Activated gamma-delta T cell treated with anti-CD3 and anti-CD28 coated beads, Interleukin-2, amount 50 U/mL, for 16 hours (primary cell): ENCODE data around the gene DBNDD2.

Experiments used
- DNase-seq: peaks from one replicate; pipeline ENCODE4 v3.0.0-alpha.2; 2020; ENCODE audit warnings: low read depth

Gene DBNDD2, protein sequence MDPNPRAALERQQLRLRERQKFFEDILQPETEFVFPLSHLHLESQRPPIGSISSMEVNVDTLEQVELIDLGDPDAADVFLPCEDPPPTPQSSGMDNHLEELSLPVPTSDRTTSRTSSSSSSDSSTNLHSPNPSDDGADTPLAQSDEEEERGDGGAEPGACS

DNA sequence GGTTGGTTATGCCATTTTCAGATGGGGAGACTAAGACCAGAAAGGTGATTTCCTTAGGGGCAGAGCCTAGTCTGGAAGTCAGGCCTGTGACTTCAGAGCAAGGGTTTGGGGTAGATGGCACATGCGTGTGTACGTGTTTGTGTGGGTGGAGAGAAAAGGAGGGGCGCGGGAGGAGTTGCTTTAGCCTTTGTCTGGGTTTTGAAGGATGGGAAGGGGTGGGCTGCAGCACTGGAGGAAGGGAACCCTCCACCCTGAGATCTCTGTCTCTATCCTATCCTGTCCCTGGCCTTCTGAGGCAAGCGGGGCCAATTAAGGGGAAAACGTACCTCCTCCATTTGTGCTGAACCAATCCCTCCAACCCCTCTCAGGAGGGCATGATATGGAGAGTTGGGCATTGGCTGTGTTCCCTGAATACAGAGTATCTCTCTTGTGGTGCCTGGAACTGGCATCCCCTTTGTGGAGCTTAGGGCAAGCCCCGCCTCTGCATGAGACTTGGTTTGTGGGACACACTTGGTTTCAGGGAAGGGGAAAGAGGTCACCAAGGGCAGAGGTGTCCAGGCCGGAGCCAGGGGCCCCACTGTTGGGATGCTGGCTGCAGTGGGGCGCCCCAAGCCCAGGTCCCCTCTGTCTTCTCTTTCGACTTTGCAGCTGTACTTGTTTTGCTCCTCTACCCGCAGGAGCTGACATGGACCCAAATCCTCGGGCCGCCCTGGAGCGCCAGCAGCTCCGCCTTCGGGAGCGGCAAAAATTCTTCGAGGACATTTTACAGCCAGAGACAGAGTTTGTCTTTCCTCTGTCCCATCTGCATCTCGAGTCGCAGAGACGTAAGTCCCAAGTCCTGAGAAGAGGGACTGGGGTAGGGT lies at the start of gene DBNDD2:
DBNDD2 (plus strand) TSS at position 507 of the 863 bp plus-strand sequence; CDS start at position 686, 179 bp downstream.
- no peak for DNase-seq

DNA sequence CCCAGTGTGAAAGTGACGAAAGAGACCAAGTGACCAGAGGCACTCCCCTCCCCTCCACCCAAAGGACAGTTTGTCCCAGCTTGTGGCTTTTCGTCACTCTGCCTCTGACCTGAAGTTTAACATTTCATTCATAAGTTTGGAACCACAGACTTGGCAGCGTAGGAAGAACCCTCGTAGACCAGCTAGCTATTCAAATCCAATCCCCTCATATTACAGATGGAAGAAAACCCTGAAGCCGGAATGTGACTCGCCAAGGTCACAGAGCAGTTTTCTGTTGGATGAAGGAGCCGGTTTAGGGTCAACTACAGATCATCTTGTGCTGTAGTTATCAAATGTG lies 49.1 kb upstream of the DBNDD2 start:
- DNase-seq: no peak

DNA sequence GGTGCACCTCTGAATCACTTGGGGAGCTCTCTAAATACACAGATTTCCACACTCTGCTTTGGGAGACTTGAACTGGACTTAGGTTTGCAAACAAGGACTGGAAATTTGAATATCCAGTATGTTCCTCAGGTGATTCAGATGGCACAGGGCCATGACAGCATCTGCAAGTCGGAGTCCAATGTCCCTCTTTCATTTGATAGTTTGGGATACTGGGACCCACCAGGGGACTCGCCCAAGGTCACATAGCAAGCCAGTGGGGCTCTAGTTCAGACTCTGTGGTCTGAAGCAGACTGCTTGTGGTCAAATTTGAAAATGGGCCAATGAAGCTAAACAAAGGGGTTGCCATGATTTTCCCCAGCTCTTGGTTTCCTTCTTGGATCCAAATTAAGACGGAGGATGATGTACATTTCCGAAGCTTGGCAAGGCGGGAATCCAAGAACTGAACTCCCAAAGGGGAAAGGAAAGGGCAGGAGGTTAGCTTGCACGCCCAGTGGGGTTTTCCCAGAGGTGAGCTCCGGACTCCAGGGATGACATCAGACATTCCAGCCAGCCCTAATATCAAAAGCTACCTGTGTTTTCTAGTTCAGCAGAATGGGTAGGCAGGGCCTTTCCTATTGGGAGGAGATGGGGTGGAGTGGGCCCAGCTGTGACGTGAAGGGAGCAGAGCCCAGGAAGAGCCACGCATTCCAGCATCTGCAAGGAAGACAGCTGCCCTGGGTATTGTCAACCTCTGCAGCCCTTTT lies 48.5 kb upstream of the DBNDD2 start:
- DNase-seq: no peak

DNA sequence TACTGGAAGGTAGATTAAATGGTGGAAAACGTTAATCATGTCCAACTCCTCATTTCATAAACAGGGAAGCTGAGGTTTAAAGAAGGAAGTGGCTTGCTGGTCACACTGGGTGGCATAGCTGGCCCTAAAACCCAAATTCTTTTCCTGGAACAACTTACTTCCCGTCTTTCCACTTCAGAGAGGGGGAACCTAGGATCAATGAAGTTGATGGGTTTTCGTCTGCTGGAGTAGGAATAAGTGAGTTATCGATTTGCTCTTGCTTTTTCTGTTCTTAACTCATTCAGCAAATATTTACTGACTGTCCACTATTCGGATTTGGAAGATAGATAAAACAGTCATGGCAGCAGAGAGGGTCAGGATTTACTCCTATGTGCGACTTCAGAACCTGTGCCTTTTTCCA lies 46.3 kb upstream of the DBNDD2 start:
- DNase-seq: no peak

DNA sequence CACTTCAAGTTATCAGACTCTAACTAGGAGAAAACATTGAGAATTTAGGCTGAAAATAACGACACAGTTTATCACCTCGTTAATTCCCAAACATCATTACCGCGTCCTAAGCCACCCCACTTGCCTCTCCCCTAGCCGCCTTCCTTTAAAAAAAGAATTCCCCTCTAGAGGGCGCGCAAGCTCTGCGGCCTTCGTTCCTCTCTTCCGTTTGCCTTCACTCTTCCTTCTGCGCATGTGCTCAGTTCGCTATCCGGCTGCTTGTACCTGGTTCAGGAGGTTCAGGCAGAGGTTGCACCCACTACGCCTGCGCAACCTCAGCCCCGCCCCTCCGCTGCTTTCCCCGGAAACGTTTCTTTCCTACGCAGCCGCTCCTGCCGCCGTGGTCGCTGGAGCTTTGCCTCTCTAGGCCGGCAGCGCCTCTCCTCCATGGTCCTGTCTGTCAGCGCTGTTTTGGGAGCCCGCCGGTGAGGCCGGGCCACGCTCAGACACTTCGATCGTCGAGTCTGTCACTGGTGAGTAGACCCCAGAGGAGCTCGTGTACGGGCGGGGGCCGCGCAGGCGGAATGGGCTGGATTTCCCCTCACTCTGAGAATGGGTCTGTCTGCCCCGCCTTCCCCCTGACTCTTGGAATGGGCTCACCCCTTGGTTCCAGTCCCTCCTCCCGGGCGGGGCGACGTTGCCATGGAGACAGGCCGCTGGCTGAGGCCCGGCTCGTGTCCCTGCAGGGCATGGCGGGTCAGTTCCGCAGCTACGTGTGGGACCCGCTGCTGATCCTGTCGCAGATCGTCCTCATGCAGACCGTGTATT lies 45.1 kb upstream of the DBNDD2 start, which contains the start of gene SYS1:
SYS1 (plus strand) TSS at position 353 of the 807 bp plus-strand sequence; CDS start at position 729, 376 bp downstream.
- peak; percentile 98 for DNase-seq

DNA sequence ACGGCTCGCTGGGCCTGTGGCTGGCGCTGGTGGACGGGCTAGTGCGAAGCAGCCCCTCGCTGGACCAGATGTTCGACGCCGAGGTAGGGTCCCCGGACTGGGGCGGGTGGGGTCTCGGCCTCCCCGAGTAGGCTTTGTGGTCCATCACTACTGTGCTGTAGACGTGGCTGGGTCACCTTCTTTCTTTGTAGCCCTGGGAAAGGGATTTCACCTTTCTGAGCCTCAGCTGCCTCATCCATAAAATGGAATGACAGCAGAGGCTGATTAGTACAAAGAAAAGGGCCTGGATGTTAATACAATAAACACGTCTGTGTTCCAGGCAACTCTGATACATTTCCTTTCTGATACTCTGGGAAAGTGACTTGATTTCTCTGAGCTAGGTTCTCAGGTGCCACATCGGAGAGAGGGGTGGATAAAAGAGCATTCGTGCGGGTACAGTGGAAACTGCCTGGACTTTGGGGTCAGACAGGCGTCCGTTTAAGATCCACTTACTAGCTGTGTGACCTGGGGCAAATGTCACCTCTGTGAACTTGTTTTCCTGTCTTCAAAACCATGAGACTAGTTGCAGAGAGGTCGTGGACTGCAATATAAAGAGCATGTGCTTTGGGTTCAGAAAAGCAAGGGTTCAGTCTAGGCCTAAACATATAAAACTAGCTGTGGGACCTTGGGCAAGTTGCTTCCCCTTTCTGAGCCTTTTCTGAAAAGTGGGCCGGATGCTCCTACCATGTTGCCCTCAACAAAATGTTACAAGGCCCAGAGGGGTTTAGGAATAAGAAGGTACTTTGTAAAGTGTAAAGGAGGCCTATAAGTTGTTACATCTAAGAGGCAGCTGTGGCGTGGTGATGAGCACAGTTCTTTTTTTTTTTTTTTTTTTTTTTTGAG lies 44.2 kb upstream of the DBNDD2 start:
- DNase-seq: no peak

DNA sequence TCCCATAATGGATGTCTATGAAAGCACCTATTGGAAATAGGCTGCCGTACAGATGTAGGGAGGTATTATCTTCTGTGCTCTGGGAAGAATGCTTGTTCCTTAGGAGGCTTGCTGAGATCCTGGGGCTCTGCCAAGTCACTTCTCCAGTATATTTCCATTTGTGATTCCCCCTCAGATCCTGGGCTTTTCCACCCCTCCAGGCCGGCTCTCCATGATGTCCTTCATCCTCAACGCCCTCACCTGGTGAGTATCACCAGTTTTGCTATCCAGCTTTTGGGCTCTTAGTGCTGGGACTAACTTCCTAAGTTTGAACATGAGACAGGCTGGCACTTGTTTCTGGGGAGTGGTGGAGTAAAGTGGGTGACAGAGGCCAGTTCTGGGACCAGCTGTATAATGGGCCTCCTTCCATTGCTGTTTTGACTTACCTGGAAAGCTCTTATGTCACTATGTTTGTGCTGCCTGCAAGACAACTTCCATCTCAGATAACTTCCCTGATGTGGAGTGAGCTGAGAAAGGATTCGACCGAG lies 42.6 kb upstream of the DBNDD2 start:
- no peak for DNase-seq

DNA sequence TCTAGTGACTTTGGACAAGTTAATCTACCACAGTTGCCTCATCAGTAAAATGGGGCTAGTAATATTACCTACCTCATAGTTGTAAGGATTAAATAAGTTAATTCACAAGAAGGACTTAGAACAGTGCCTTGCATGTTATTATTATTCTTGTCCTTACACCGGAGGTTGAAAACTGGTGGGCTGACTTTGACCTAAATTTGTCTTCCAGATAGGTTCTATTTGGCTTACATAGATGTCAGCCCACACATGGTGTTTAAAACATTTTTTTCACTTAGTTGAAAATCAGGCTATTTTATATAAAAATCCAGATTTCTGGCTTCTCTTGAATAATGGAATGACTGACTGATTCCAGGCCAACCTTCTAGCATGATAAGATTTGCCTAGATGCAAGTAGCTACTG lies 41.9 kb upstream of the DBNDD2 start:
- no peak for DNase-seq

DNA sequence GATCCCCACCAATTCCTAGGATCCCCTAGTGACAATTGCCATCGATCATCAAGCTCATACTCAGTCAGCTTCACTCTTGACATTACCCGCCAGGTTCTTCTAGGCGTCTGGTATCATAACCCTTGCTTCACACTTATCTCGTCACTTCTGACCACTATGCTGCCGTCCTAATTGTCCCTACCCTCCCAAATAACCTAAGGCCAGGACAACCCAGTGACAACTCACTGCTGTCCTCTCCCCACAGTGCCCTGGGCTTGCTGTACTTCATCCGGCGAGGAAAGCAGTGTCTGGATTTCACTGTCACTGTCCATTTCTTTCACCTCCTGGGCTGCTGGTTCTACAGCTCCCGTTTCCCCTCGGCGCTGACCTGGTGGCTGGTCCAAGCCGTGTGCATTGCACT lies 41.5 kb upstream of the DBNDD2 start:
- DNase-seq: no peak

DNA sequence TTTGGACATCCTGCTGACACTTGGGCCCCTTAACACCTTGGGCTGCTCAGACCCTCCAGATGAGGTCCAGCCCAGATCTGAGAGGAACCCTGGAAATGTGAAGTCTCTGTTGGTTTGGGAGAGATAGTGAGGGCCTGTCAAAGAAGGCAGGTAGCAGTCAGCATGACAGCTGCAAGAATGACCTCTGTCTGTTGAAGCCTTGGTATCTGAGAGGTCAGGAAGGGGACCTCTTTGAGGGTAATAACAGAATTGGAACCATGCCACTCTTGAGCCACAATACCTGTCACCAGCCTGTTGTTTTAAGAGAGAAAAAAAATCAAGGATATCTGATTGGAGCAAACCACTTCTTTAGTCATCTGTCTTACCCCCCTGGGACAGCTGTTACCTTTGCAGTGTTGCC lies 41.0 kb upstream of the DBNDD2 start:
- no peak for DNase-seq

DNA sequence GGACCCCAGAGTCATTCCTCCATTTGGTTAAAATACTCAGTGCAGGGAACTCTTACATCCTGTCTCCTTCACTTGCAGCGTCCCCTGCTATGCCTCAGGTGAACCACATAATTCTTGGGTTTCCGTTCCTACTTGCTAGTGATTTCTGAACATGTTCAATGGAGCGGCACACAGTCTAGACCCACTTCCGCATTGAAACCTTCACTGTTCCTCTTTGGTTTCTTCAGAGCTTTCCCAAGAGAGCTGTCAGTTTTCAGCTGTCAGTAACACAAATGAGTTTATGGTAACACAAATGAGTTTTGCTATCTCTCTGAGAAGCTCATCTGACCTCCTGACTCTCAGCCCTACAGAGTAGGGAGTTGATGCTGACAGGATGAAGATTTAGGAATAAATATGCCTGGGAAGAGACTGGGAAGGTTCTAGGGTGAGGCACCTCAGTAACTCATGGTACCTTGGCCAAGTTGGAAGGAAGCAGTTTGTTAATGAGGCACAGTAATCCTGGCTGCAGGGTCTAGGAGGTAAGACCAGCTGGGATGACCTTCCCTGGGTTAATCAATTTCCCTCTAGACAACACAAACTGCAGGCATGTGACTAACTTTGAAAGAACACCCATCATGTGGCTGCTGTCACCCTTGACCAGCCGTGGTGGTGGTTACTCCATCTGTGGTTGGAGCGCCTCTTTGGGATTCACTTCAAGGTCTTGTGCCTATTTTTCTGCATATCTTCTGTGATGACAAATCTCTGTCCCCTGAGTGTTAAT lies 39.7 kb upstream of the DBNDD2 start:
- no peak for DNase-seq

DNA sequence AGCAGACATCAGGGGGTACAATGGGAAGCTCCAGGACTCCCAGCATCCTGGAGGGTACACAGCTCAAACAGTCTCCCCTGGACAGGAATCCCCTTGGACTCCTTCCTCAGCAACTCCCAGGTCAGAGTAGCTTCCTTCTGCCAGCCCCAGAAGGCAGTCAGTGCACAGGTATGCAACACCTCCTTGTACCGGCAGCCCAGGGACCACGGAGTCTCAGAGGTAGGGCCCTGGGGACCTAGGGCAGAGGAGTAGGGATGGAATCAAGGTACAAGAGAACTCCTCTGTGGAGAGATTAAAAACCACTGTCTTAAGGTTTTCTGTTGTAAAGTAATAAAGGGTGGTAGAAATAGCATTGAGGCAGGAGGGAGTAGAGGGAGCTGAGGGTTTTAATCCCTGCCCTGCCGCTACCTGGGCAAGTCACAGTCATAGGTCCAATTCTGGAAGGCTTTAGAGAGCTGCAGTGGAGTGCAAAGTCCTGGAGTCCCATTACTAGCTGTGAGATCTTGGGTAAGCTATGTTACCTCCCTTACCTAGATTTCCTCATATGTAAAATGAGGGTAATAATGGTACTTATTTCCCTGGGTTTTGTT lies 37.4 kb upstream of the DBNDD2 start:
- no peak for DNase-seq

DNA sequence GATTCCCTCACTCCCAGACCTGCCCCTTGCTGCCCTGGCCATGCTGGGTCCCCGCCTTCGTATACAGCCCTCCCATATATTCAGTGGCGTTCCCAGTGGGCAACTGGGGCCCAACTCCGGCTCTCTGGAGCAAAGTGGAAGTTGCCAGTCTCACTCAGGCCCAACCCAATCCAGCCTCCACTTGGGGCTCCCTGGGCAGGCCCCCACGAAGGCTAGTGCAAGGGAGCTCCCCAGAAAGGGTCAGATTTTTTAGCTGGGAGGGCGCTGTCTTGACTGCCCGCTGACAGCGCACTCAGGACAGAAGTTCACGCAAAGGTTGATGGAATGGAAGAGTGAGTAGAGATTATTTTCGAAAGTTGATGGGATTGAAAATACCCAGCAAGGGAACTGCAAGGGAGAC lies 35.8 kb upstream of the DBNDD2 start:
- no peak for DNase-seq

DNA sequence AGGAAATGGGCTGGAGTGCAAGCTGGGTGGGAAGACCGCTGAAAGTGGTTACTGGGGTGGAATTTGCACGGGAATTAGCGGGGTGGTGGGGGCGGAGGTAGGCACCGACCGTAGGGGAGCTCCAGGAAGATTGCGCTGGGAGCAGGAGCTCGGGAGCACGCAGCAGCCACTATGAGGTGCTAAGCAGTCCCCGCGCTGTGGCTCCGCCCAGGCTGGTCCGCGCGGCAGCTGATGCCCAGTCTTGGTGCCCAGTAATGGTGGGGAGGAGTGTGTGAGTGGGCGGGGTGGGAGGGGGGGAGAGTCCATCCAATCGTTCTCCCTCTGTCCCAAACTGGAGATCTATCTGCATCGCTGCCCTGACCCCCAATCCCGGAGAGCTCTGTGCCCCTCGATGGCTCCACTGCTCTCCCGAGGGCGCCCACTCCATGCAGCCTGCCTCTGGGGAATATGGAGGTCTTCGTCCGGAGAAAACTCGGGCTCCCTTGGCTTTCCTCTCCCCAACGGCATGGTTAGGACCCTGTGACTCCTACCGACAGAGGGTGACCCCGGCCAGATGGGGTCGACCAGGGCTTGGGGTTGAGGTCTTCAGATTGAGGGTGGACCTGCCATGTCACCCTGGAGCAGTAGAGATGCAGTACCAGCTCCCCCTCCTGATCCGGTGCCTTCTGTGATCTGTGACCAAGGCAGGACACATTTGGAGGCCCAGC lies 35.3 kb upstream of the DBNDD2 start:
- no peak for DNase-seq

DNA sequence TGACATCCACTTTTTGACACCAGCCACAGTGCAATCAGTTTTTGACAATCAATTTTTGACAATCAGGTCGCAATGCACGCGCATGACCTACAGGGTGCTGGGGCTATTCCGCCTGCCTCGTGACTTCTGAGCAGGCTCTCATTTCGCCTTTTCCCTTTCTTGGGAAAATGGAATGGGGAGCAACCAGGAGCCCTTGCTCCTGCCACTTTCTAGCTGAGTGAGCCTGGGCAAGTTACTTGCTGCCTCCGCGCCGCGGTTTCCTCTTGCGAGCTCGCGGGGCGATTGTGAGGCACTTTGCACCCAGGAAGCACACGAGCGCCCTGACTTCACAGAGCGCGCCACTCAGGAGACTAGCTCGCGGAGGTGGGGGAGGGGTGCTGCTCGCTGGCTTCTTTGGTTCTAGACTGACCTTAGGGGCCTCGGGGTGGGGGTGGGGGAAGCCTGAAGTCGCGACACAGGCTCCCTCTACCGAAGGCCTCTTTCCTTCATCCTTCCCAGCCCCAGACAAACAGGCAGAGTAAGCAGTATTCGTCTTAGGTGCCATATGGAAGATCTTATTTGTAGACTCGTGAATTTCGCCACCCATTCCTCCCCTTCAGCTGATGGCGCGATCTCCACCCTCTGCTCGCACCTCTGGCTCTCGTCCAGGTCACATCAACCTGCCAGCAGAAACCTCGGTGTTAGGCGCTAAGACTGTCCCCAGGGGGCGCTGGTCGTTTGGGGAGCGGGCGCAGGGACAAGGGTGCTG lies 34.6 kb upstream of the DBNDD2 start:
- DNase-seq: peak; percentile 83

DNA sequence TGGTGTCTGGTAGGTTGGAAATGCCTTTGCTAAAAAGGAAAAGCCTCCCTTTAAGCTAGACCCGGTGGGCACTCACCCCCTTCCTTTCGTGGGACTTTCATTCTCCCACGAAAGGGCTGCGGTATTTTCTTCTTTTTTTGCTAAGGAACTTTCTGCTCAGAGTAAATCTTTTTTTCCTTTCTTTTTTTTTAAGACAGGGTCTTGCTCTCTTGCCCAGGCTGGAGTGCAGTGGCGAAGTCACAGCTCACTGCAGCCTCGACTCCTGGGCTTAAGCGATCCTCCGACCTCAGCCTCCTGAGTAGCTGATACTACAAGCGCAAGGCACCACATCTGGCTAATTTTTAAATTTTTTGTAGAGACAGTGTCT lies 34.0 kb upstream of the DBNDD2 start:
- no peak for DNase-seq

DNA sequence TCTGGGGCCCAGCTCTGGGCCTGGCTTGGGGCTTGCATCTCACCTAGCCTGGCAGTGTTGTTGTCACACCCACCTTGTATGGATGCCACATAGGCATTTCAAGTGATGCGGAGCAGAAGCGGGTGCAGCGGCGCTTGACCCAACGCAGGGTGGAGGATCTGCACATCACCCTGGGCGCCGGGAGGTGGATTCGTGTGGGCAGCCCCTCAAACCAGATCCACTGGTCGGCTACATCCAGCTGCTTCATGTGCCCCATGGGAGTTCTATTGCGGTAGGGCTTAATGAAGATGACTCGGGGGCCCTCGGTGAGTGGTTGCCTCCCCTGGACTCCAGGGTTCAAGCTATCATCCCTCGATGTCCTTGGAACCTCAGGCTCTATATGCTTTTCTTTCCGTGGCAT lies 33.1 kb upstream of the DBNDD2 start:
- no peak for DNase-seq

DNA sequence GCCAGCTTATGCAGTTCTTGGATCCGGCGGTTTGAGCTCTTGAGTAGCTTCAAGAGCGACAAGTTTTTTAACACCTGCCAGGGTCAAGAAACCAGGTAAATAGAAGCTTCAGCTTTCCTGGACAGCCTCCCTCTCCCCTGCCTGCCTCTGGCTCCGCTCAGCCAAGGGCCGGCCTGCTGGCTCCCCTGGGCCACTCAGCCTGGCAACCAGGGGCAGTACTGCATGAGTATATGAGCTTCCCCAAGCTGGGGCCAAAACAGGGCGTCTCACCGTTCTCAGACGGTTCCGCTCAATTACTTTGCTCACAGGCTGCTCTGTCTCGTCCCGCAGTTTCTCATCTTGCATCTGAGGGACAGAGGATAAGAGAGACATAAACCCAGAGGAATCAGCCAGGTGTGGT lies 30.8 kb upstream of the DBNDD2 start:
- no peak for DNase-seq
